ENCODE measurements around the gene PPHLN1.

- TF ChIP-seq FOXM1 (IDR thresholded peaks at IDR 0.05; ENCODE audit: borderline replicate concordance, low read depth) (no peak), REST (IDR thresholded peaks at IDR 0.05; ENCODE audit: low read depth) (no peak), MAX (IDR thresholded peaks at IDR 0.05) (no peak), YY1 (IDR thresholded peaks at IDR 0.05; ENCODE audit: low read depth) (no peak), CREB1 (IDR thresholded peaks at IDR 0.05; ENCODE audit: low read depth) (no peak), TEAD4 (IDR thresholded peaks at IDR 0.05) (no peak), EGR1 (IDR thresholded peaks at IDR 0.05) (no peak), CEBPB (IDR thresholded peaks at IDR 0.05) (no peak), RAD21 (IDR thresholded peaks at IDR 0.05; ENCODE audit: low read depth) (no peak), TAF1 (IDR thresholded peaks at IDR 0.05; ENCODE audit: low read depth) (no peak), EP300 (IDR thresholded peaks at IDR 0.05; ENCODE audit: borderline replicate concordance) (no peak)
These were observed 116.9 kb downstream of the PPHLN1 start for GRCh38 chr12:42442888-42443287.
